Panc1 (cell line): ENCODE measurements around the gene TSNAX. TPM values are rescaled to one million over a fixed set of nuclear protein-coding genes. Genes with fewer than 3 reads are reported as not detected.

Source experiments
- ATAC-seq: fragments of 200-7000 bp; cut with Tn5 transposase; 2 replicates; pipeline ENCODE4 v1.9.1; 2020; ENCODE audit warnings: mild to moderate bottlenecking, moderate library complexity
- BruUV-seq: library from RNA; stranded (reverse); fragments of 400-500 nt; replicated peaks from 2 replicates; lab custom pipeline; 2021; lab: Mats Ljungman, UMichigan
- CTCF ChIA-PET: fragments of 300-600 bp; sonication (Branson Sonifier 250); formaldehyde crosslinking; loops from one replicate; lab custom pipeline; 2022; ENCODE audit warnings: antibody characterized with exemption; lab: Charles Lee
- POLR2A ChIA-PET: fragments of 300-600 bp; sonication (Branson Sonifier 250); formaldehyde crosslinking; loops from one replicate; lab custom pipeline; 2022; ENCODE audit warnings: antibody characterized with exemption; lab: Charles Lee
- DNase-seq: peaks from one replicate; pipeline ENCODE4 v3.0.0-alpha.2; 2010; ENCODE audit warnings: low read depth, low spot score
- H3K27ac ChIP-seq: 2 replicates; pipeline ENCODE4 v1.5.1; 2011; ENCODE audit warnings: mild to moderate bottlenecking, low read length, inconsistent platforms
- H3K27me3 ChIP-seq: fragments of 200-500 bp; sonication (Bioruptor generic); 2 replicates; pipeline ENCODE4 v1.6.0; 2014; ENCODE audit warnings: low read length, inconsistent platforms; ENCODE audit not compliant: control insufficient read depth, insufficient read depth
- H3K36me3 ChIP-seq: fragments of 200-500 bp; sonication (Bioruptor generic); 2 replicates; pipeline ENCODE4 v1.5.1; 2014; ENCODE audit warnings: inconsistent platforms, mild to moderate bottlenecking, low read length, moderate library complexity; ENCODE audit not compliant: control insufficient read depth, insufficient read depth
- H3K4me1 ChIP-seq: 2 replicates; pipeline ENCODE4 v1.5.1; 2011; ENCODE audit warnings: inconsistent platforms, mild to moderate bottlenecking, low read length, moderate library complexity; ENCODE audit not compliant: control insufficient read depth, insufficient read depth
- H3K4me3 ChIP-seq, 2 experiments: 2 replicates each; pipeline ENCODE4 v1.5.1; 2011 to 2012; ENCODE audit warnings: low read depth in 2 of 2, low read length in 2 of 2, mild to moderate bottlenecking in 2 of 2, inconsistent platforms in 1 of 2, moderate library complexity in 1 of 2
- H3K9me3 ChIP-seq: fragments of 200-500 bp; sonication (Bioruptor generic); 2 replicates; pipeline ENCODE4 v1.5.1; 2014; ENCODE audit warnings: low read depth, mild to moderate bottlenecking, inconsistent platforms, low read length, moderate library complexity; ENCODE audit not compliant: control insufficient read depth, insufficient read depth
- REST ChIP-seq, 2 experiments: IDR thresholded peaks; 2 replicates each; pipeline ENCODE4 v1.6.1; 2011 to 2012; ENCODE audit warnings: low read depth in 2 of 2, control low read depth in 1 of 2, low read length in 1 of 2, mild to moderate bottlenecking in 1 of 2, moderate library complexity in 1 of 2; ENCODE audit not compliant: insufficient read depth in 1 of 2
- SIN3A ChIP-seq: IDR thresholded peaks from 2 replicates; pipeline ENCODE4 v1.6.1; 2012; ENCODE audit warnings: low read depth, mild to moderate bottlenecking, low read length, moderate library complexity, borderline replicate concordance; ENCODE audit not compliant: insufficient read depth
- TCF7L2 ChIP-seq: IDR thresholded peaks from 2 replicates; pipeline ENCODE4 v1.6.1; 2011; ENCODE audit warnings: mild to moderate bottlenecking, low read depth, low read length, inconsistent platforms
- in situ Hi-C: cut with HindIII; loops from 2 replicates; pipeline ENCODE4 v1.10.0; 2016; ENCODE audit warnings: low sequenced_read_pairs, low pct_unique_long_range_greater_than_20kb
- intact Hi-C: fragments of 100-400 bp; cut with micrococcal nuclease; formaldehyde crosslinking; loops from one replicate; pipeline ENCODE4 v1.10.0; 2022; ENCODE audit not compliant: unreplicated experiment
- total RNA-seq: library from RNA; stranded (reverse); gene quantifications from one replicate; pipeline ENCODE4 v1.2.1, GENCODE V29; 2021; ENCODE audit not compliant: unreplicated experiment
- TF ChIP-seq, protein P1 (sequence below): fragments of 450-650 bp; IDR thresholded peaks from 2 replicates; pipeline ENCODE4 v1.5.1; 2017; ENCODE audit warnings: mild to moderate bottlenecking

TSNAX gene
- total RNA-seq, 1 experiment from 2014 or later: 40.0 TPM

- Histone ChIP-seq H3K36me3 (no peaks in the 10 kb centered on the region), H3K4me1 (no peaks in the 10 kb centered on the region), H3K4me3 (peak overlapping the region in 1 of 2 experiments; percentile 46; a peak in 1 of 4 replicates), H3K9me3 (no peaks in the 10 kb centered on the region), H3K27ac (no peak overlapping the region), H3K27me3 (no peaks in the 10 kb centered on the region)
- DNase-seq: no peak
- in situ Hi-C loops (no loop called here), intact Hi-C loops (no loop called here)
- no TSS peak for BruUV-seq
- CTCF ChIA-PET: no interaction called here
- POLR2A ChIA-PET: no interaction called here
- TF ChIP-seq, protein P1, sequence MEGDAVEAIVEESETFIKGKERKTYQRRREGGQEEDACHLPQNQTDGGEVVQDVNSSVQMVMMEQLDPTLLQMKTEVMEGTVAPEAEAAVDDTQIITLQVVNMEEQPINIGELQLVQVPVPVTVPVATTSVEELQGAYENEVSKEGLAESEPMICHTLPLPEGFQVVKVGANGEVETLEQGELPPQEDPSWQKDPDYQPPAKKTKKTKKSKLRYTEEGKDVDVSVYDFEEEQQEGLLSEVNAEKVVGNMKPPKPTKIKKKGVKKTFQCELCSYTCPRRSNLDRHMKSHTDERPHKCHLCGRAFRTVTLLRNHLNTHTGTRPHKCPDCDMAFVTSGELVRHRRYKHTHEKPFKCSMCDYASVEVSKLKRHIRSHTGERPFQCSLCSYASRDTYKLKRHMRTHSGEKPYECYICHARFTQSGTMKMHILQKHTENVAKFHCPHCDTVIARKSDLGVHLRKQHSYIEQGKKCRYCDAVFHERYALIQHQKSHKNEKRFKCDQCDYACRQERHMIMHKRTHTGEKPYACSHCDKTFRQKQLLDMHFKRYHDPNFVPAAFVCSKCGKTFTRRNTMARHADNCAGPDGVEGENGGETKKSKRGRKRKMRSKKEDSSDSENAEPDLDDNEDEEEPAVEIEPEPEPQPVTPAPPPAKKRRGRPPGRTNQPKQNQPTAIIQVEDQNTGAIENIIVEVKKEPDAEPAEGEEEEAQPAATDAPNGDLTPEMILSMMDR: peak; percentile 15; the same call in 1 of the 2 replicates
- no peak for TF ChIP-seq REST (IDR thresholded peaks at IDR 0.05; ENCODE audit: insufficient read depth in 1 of 2, low read depth in 2 of 2, low read length in 1 of 2)
- ATAC-seq: no peak
These were observed 75.8 kb downstream of the TSNAX start for GRCh38 chr1:231604276-231604621.

GRCh38 chr1:231605149-231606100 lies 77.0 kb downstream of the TSNAX start:
- intact Hi-C loops: no loop called here
- DNase-seq (no peak), ATAC-seq (no peak)
- ChIA-PET POLR2A (no interaction called here), CTCF (interaction anchor here (0.8 kb wide), 1 partner anchor 268 kb away, joined by 3 read pairs; the partner anchor contains the start of gene EXOC8)
- Histone ChIP-seq H3K4me1 (no peaks in the 10 kb centered on the region), H3K36me3 (no peaks in the 10 kb centered on the region), H3K27me3 (no peaks in the 10 kb centered on the region), H3K4me3 (no peak overlapping the region), H3K9me3 (no peaks in the 10 kb centered on the region), H3K27ac (no peak overlapping the region)
- no TSS peak for BruUV-seq
- TF ChIP-seq REST (IDR thresholded peaks at IDR 0.05; ENCODE audit: insufficient read depth in 1 of 2, low read depth in 2 of 2, low read length in 1 of 2) (no peak), TCF7L2 (no peak), SIN3A (no peak)
- in situ Hi-C loops: no loop called here
